GM13976 (cell line): Measurements from ENCODE around the gene LRCH1.
A peak's percentile ranks its signal among the peaks of the same experiment; 100 is the strongest.
"Not testable (repeated sequence)": the region's sequence is repeated elsewhere in the genome, so short reads cannot be mapped to it uniquely, and the experiment has no call there.

ENCODE experiments used
- DNase-seq: peaks from one replicate; pipeline ENCODE4 v3.0.0; 2012; ENCODE audit warnings: low spot score
- in situ Hi-C: fragments of 300-500 bp; cut with MboI; formaldehyde crosslinking; loops from one replicate; pipeline ENCODE4 v1.12.0; 2022; ENCODE audit warnings: low sequenced_read_pairs, mixed read lengths, inconsistent platforms; ENCODE audit not compliant: unreplicated experiment
- TF ChIP-seq, protein P1 (sequence below): IDR thresholded peaks from 2 replicates; pipeline ENCODE4 v1.5.1; 2012; ENCODE audit warnings: borderline replicate concordance, mild to moderate bottlenecking; ENCODE audit not compliant: insufficient read depth; ENCODE audit errors: extremely low read depth, missing control alignments, control extremely low read depth

LRCH1 gene, protein sequence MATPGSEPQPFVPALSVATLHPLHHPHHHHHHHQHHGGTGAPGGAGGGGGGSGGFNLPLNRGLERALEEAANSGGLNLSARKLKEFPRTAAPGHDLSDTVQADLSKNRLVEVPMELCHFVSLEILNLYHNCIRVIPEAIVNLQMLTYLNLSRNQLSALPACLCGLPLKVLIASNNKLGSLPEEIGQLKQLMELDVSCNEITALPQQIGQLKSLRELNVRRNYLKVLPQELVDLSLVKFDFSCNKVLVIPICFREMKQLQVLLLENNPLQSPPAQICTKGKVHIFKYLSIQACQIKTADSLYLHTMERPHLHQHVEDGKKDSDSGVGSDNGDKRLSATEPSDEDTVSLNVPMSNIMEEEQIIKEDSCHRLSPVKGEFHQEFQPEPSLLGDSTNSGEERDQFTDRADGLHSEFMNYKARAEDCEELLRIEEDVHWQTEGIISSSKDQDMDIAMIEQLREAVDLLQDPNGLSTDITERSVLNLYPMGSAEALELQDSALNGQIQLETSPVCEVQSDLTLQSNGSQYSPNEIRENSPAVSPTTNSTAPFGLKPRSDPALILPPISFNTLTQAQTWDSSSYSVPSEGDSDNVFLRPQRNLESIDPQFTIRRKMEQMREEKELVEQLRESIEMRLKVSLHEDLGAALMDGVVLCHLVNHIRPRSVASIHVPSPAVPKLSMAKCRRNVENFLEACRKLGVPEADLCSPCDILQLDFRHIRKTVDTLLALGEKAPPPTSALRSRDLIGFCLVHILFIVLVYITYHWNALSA

DNA sequence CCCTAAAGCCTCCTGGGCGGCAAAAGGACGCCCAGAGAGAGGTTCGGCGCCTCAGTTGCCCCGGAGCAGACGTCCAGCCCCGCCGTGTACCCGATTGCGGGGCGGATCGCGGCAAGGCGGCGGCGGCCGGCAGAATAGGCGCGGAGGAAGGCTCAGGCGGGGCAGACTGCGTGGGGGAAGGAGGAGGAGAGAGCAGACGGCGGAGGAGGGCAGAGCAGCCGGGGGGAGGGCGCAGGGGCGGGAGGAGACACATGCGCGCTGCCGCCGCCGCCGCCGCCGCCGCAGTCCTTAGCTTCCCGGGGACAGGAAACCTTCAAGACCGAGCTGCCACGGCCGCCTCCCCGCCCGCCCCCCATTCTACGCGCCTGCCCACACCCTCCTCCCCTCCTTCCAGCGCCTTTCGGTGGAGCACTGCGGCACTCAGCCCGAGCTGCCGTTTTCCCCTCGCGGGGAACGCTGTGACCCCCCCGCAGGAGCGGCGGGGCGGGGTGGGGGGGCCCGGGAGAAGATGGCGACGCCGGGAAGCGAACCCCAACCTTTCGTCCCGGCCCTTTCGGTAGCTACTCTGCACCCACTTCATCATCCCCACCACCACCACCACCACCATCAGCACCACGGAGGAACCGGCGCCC is at the start of gene LRCH1:
Gene LRCH1, plus strand, starts transcription at position 282 of the 632 bp plus-strand sequence. Its CDS starts 227 bp downstream, at position 509.
- in situ Hi-C loops, result no loop called here
- TF ChIP-seq, protein P1, sequence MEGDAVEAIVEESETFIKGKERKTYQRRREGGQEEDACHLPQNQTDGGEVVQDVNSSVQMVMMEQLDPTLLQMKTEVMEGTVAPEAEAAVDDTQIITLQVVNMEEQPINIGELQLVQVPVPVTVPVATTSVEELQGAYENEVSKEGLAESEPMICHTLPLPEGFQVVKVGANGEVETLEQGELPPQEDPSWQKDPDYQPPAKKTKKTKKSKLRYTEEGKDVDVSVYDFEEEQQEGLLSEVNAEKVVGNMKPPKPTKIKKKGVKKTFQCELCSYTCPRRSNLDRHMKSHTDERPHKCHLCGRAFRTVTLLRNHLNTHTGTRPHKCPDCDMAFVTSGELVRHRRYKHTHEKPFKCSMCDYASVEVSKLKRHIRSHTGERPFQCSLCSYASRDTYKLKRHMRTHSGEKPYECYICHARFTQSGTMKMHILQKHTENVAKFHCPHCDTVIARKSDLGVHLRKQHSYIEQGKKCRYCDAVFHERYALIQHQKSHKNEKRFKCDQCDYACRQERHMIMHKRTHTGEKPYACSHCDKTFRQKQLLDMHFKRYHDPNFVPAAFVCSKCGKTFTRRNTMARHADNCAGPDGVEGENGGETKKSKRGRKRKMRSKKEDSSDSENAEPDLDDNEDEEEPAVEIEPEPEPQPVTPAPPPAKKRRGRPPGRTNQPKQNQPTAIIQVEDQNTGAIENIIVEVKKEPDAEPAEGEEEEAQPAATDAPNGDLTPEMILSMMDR, result no peak
- DNase-seq, result peak; percentile 93

DNA sequence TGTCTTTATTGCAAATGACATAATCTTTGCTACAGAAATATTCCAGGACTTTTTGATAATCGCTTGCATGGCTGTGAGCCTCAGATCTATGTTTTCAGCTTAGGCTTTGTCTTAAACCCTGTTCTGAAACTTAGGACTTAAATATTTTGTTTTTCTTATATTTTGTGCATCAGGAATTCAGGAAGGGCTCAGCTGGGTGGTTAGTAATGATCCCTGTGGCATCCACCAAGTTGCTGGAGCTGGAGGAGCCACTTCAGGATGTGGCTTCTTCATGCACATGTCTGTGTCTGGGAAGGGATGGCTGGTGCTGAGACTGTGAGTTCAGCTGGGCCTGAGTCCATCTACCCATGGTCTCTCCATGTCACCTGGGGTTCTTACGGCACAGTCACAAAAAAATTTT is 48.9 kb upstream of the LRCH1 start:
- in situ Hi-C loops, result no loop called here
- DNase-seq, result no peak
- TF ChIP-seq, protein P1, result no peak

DNA sequence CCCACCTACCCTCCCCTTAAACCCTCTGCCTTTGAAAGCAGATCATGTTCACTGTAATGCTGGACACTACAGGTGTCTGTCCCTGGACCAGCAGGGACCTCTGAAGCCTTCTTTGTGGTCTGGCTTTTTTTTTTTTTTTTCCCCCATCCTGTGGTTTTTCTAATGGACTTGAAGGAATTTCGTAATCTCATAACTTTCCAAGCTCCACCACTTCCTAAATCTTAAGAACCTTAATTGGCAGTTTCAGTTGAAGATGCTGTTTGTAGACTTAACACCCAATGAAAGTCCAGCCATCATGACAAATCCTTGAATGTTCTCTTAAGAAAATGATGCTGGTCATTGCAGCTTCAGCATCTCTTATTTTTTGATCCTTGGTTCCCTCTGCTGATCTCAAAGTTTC is 45.0 kb upstream of the LRCH1 start:
- TF ChIP-seq, protein P1, result no peak
- no peak for DNase-seq
- in situ Hi-C loops, result no loop called here

DNA sequence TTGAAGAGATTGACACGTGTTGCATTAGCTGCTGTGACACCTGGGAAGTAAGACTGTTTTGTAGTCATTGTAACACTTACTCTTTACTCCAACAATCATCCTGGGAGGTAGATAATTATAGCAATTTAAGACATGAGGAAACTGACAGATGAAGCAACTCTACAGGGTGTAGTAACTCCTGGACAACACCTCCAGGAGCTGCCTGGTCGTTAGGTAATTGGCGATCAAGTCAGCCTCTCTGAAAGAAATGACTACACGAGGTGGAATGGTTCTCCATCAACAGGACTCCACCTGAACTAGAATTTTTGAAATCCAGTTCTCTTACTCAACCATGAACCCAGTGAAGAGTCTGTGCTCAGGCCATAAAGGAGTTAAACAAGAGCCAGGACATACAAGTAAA is 43.0 kb upstream of the LRCH1 start:
- in situ Hi-C loops, result no loop called here
- no peak for DNase-seq
- TF ChIP-seq, protein P1, result no peak

DNA sequence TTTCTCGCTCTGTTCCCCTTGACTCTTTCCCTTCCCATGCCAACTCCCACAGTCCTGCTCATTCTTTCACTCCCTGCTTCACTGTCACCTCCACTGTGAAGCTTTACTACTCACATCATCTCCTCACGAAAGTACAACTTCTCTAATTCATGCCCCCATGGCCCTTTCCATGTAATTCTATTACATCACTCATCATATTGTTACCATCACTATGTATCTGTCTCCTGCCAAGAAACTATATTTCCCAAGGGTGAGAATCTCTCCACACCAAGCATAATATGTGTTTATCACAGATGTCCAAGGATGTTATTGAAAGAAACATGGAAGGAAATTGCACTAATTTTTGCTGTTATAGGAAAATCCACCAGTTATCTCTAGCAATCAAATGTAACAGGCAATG is 37.2 kb upstream of the LRCH1 start:
- in situ Hi-C loops, result no loop called here
- TF ChIP-seq, protein P1, result no peak
- DNase-seq, result no peak

DNA sequence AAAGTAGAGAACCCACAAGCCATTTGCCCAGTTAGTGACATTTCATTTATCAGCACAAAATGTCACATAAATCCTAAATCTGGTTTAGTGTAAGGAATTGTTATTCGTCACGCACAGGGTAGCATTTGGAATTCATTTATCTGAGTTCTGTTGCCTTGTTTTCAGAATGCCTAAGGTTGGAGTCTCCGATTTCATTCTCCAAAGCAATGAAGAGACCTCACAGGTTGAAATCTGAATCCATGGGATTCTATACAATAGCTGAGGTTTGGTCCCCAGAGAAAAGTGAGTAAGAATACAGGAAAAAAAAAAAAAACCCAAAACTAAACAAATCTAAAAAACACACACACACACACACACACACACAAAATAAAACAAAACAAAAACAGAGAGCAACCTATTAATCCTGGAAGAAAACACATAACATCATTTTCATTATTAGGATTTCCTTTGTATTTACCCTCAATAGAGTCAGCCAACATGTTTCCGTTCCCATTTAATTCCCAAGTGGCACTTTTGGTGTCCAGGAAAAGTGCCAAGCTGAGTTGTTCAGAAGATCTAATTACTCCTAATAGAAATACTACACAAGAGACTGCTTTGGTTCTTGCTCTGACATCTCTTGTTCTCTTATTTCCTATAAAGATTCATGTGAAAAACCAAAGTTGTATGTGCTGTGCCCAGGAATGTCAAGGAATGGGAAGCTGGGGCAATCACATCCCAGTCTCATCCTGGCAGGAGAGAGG is 36.2 kb upstream of the LRCH1 start:
- no peak for DNase-seq
- in situ Hi-C loops, result no loop called here

DNA sequence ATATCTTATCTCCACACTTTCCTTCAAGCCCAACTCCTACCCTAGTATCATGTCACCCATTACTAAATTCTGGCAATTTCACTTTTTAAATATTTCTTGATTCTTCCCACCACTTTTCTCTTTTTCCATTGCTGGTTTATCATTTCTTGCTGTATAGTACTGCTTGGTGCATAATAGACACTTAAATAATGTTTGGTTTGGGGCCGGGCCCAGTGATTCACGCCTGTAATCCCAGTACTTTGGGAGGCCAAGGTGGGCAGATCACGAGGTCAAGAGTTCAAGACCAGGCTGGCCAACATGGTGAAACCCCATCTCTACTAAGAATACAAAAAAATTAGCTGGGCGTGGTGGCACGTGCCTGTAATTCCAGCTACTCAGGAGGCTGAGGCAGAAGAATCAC is 35.2 kb upstream of the LRCH1 start:
- DNase-seq, in situ Hi-C loops: not testable (repeated sequence)

More for the DNA sequence above, 36.2 kb upstream of the LRCH1 start:
- TF ChIP-seq, protein P1, result no peak
